Testis (tissue), 3 donors: ENCODE results near the gene ARHGEF10L. TPM values are rescaled to one million over a fixed set of nuclear protein-coding genes. Genes with fewer than 3 reads are reported as not detected.
"Not testable (repeated sequence)": the region's sequence is repeated elsewhere in the genome, so short reads cannot be mapped to it uniquely, and the experiment has no call there.

Experiments
- DNase-seq: peaks from one replicate; pipeline ENCODE4 v3.0.0-alpha.2; 2019
- H3K27ac ChIP-seq, 2 donors: fragments of 200-600 bp; sonication (generic); one replicate each; pipeline ENCODE4 v1.5.1; 2019
- H3K27me3 ChIP-seq: fragments of 200-600 bp; sonication (generic); one replicate; pipeline ENCODE4 v1.5.1; 2019
- H3K36me3 ChIP-seq: fragments of 200-600 bp; sonication (generic); one replicate; pipeline ENCODE4 v1.5.1; 2017; ENCODE audit warnings: low read depth; ENCODE audit errors: missing control alignments
- H3K4me1 ChIP-seq: fragments of 200-600 bp; sonication (generic); one replicate; pipeline ENCODE4 v1.5.1; 2019
- H3K4me3 ChIP-seq, 2 donors: fragments of 200-600 bp; sonication (generic); one replicate each; pipeline ENCODE4 v1.5.1; 2017 to 2019
- H3K9me3 ChIP-seq: fragments of 200-600 bp; sonication (generic); one replicate; pipeline ENCODE4 v1.5.1; 2017
- CTCF ChIP-seq, 3 experiments: fragments of 450-650 bp in 2 of 3; fragments of 200-600 bp in 1 of 3; sonication (generic) in 1 of 3; IDR thresholded peaks; one replicate each; pipeline ENCODE4 v1.5.1; 2016 to 2019; ENCODE audit warnings: antibody characterized with exemption in 3 of 3, mild to moderate bottlenecking in 2 of 3, moderate library complexity in 1 of 3
- POLR2A ChIP-seq: fragments of 450-650 bp; IDR thresholded peaks from one replicate; pipeline ENCODE4 v1.6.1; 2017; ENCODE audit warnings: antibody characterized with exemption, mild to moderate bottlenecking, moderate library complexity
- WGBS, 2 donors: methylation state at CpG; one replicate each; pipeline ENCODE4 v1.1.5; 2018; 5-methylcytosine and 5-hydroxymethylcytosine counted together
- intact Hi-C: fragments of 100-400 bp; cut with DNase I; formaldehyde crosslinking; loops from one replicate; pipeline ENCODE4 v1.15.1; 2023; ENCODE audit warnings: low total_unique reads
- polyA plus RNA-seq: library from polyadenylated mRNA; stranded (reverse); fragments of 350-450 nt; fragmentation: Illumina TruSeq; extraction: RNeasy Lipid Tissue Mini Kit (QIAGEN cat#74804); gene quantifications from one replicate; pipeline ENCODE4 v1.2.3, GENCODE V29; 2014; ENCODE audit warnings: low read depth, low replicate concordance; ENCODE audit not compliant: insufficient read depth
- total RNA-seq, 2 donors: library from RNA; depleted of rRNA; stranded (reverse); fragments of >200 nt; gene quantifications; one replicate each; pipeline ENCODE4 v1.2.3, GENCODE V29; 2016

ARHGEF10L gene
- total and polyA plus RNA-seq, 3 donors from 2014 or later, result 13.5 to 20.3 (median 18.4) TPM

- H3K27me3 ChIP-seq, result no peaks in the 10 kb centered on the region
- 78 to 92% methylated on average over 3 of the region's 3 CpGs for WGBS, 2 donors
- no peak overlapping the region for H3K27ac ChIP-seq
- no peaks in the 10 kb centered on the region for H3K9me3 ChIP-seq
- no peak overlapping the region for H3K4me3 ChIP-seq
- DNase-seq, result no peak
- no peak for TF ChIP-seq CTCF (IDR thresholded peaks at IDR 0.05)
- TF ChIP-seq POLR2A, result no peak
- H3K36me3 ChIP-seq, result no peaks in the 10 kb centered on the region
- intact Hi-C loops, result no loop called here
- peaks cover 8% of the 10 kb centered on the region for H3K4me1 ChIP-seq
Measured at GRCh38 chr1:17745479-17745955, 206.0 kb downstream of the ARHGEF10L start.

GRCh38 chr1:17746281-17746680 is 206.8 kb downstream of the ARHGEF10L start:
- DNase-seq, H3K27me3 ChIP-seq, H3K36me3 ChIP-seq, intact Hi-C loops, H3K27ac ChIP-seq, H3K4me1 ChIP-seq, H3K4me3 ChIP-seq, H3K9me3 ChIP-seq: not testable (repeated sequence)
- WGBS, 2 donors, result 77 to 85% methylated on average over 2 of the region's 2 CpGs

- no peak for DNase-seq
- Histone ChIP-seq H3K9me3 (no peaks in the 10 kb centered on the region), H3K4me1 (peaks cover 8% of the 10 kb centered on the region), H3K4me3 (no peak overlapping the region), H3K27me3 (no peaks in the 10 kb centered on the region), H3K36me3 (no peaks in the 10 kb centered on the region), H3K27ac (no peak overlapping the region)
- TF ChIP-seq CTCF (IDR thresholded peaks at IDR 0.05), result no peak
- TF ChIP-seq POLR2A, result no peak
- intact Hi-C loops, result no loop called here
- 77 to 94% methylated on average over 2 of the region's 2 CpGs for WGBS, 2 donors
Measured at GRCh38 chr1:17746920-17747319, 207.4 kb downstream of the ARHGEF10L start.

Other genes starting within 250 kb of the ARHGEF10L start
- gene PADI4, start 231.5 kb upstream of the ARHGEF10L start, total RNA-seq, result under 1 TPM in 1 of 2 donors, not detected in 1; 0.16 TPM
- 0.32 TPM for gene PADI4, start 231.5 kb upstream of the ARHGEF10L start, polyA plus RNA-seq
- not detected for gene PADI6, start 167.5 kb upstream of the ARHGEF10L start, total RNA-seq
- gene PADI6, start 167.5 kb upstream of the ARHGEF10L start, polyA plus RNA-seq, result 0.25 TPM
- 10 to 100 TPM; 55.0 to 60.2 TPM for gene RCC2, start 100.0 kb upstream of the ARHGEF10L start, total RNA-seq
- gene RCC2, start 100.0 kb upstream of the ARHGEF10L start, polyA plus RNA-seq, result 42.2 TPM
- 10 to 100 TPM; 10.9 to 12.6 TPM for gene ACTL8, start 215.6 kb downstream of the ARHGEF10L start, total RNA-seq
- 12.8 TPM for gene ACTL8, start 215.6 kb downstream of the ARHGEF10L start, polyA plus RNA-seq